SKM-1 treated with dmso at 0.1 percent for 144 hours (cell line): ENCODE results near the gene RBBP7.

ENCODE experiments used
- DNase-seq: peaks from one replicate; lab custom pipeline; 2025; ENCODE audit not compliant: unreplicated experiment; lab: John Stamatoyannopoulos, UW

Gene RBBP7

DNA sequence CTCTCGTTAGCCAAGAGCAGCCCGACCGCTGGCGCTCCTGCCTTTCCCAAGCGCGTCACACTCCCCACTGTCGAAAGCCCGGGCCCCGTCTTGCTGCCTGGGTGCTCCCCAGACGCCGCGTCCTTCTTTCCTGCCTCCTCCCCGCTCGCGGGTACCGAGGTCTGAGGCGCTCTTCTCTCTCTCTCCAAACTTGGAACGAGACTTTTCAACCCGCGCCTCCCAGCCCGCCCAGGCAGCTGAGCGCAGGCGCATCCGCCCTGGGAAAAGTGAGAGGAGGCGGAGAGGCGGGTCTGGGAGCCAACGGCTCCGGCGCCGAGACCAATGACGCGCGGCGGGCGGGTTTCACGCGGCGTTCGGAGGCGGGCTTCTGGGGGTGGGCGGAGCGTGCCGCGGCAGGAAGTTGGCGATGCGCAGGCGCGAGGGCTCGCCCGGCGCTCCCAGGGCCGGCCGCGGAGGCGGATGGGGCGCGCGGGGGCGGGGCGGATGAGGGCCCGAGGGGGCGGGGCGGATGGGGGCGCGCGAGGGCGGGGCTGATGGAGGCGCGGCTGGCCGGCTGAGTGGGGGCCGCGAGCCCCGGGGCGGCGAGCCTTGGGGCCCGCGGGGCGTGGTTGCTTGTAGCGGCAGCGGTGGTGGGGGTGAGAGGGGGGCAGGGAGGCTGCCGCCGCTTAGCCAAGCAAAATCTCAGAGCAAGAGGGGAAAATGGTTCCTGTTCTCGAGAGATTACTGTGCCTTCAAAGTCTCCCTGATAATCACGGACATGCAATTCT lies at the start of gene RBBP7:
RBBP7 (minus strand) TSS at position 268 of the 767 bp plus-strand sequence. CDS start 309 bp downstream, outside the sequence.
- peak; percentile 78 for DNase-seq

DNA sequence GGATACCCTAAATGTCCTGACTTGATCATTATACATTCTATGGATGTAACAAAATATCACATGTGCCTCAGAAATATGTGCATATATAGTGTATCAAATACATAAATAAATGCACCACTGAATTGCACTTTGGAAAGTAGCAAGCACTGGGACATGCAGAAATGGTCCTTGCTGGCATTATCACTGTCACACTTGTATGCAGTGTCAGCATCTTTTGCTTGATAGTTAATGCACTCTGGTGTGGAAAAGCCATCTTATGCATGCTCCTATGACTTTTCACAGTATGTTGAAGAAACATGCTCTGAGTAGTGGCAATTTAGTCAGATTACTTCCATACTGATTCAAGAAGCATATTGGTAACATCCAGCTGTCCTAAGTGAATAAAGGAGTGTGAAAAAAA lies 48.8 kb upstream of the RBBP7 start:
- no peak for DNase-seq

DNA sequence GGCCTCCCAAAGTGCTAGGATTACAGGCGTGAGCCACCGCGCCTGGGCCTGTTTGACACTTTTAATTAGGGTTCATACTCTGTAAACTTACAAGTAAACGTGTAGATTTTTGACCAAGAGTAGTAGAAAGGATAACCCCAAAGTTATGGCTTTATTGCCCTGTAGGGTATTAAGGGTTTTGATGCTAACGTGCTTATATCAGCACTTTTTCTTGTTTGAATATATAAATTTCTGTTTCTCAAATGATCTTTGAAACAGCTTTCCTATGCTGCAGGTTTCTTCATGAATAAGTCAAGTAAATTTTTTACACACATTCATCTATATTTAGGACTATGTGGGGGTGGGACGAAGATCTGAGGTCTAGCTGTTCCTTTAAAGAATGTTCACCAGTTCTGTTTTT lies 47.0 kb upstream of the RBBP7 start:
- no peak for DNase-seq

- DNase-seq, result no peak
These were observed 46.4 kb upstream of the RBBP7 start for GRCh38 chrX:16916561-16916960.

GRCh38 chrX:16914058-16914457 lies 43.9 kb upstream of the RBBP7 start:
- peak; percentile 79 for DNase-seq

DNA sequence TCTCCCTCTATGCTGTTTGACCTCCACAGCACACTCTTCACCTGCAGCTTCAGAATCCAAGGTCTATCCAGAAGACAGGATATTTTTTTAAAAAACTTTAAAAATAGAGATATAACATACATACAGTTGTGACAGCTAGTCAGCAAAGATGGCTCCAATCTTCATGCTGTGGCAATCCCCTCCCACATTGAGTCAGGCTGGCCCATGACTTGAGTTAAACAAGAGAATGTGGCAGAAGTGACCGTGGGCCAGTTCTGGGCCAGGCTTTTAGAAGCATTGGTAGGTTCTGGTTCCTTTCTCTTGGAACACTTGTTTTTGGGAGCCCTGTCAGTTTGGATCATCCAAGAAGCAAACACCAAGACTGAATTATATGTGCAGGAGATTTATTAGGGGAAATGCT lies 40.2 kb upstream of the RBBP7 start:
- DNase-seq, result no peak

DNA sequence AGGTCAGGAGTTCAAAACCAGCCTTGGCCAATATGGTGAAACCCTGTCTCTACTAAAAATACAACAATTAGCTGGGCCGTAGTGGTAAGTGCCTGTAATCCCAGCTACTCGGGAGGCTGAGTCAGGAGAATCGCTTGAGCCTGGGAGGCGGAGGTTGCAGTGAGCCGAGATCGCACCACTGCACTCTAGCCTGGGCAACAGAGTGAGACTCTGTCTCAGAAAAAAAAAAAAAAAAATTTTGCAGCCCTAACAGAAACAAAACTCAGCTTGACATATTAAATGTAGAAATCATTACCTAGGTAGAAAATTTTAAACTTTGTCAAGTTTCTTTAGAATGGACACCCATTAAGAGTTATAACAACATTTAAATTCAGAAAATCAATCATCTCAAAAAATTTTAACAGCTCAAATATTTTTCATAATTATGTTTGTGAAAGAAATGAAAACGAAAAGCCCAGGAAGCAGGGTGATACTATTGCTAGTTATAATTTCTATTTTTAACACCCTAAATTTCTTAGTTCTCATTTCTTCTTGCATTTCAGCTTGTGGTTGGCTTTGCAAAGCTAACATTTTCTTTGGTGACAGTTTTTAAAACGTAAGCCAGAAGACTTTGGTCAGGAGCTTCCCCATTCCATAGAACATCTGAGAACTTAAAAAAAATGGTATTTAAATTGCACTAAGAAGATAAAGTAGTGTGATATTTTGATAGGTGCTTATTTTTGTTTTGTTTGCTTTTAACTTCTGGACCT lies 33.3 kb upstream of the RBBP7 start:
- DNase-seq, result peak; percentile 47

GRCh38 chrX:16897445-16897844 lies 27.3 kb upstream of the RBBP7 start:
- DNase-seq, result no peak

DNA sequence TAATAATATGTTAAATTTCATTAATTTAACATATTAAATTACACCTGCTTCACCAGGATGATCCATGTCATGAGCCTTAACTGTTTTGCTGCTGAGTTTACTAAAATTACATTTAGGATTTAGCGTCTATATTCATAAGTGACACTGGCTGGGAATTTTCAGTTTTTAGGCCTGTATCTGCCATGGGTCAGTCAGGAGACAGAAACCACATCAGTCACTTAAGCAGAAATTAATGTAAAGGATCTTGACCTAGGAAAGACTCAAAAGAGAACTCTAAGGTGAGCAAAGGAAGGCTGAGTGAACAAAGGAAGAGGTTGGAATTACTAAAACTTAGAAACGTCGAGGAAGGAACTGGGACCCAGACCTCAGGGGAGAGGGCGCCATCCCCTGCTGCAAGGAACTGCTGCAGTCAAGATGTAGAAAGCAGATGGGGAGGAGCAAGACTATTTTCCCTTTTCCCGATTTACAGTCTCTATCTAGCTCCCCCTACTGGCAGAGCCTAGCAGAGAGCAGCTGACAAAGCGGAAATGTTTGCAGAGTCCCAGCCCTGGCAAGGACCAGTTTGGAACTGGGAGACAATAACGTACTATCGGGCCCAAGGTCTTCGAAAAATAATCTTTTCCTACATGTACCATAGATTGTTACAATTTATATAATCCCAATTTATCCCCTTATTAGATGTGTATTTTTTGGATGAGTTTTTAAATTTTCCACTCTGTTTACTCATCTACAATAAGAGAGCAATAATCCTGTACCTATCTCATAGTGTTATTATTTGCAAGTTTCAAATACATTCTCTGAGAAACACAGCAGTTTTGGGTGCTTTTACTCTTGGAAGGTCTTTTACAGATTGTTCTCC lies 22.6 kb upstream of the RBBP7 start:
- peak; percentile 70 for DNase-seq

DNA sequence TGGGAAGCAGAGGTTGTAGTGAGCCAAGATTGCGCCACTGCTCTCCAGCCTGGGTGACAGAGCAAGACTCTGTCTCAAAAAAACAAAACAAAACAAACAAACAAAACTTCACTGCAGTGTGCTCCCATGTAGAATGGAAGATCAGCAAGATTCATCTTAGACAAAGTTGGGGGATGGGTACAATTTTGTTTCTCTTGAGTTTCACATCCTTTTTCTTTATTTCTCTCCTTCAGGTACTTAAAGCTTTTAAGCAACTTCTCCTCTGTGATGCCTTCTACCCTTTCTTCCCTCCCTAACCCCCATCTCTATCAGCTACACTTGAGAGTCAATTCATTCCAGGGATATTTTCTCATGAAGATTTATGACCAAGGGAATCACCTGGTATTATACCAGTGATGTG lies 15.5 kb upstream of the RBBP7 start:
- DNase-seq, result peak; percentile 8

- no peak for DNase-seq
These were observed 13.3 kb upstream of the RBBP7 start for GRCh38 chrX:16883487-16883804.

DNA sequence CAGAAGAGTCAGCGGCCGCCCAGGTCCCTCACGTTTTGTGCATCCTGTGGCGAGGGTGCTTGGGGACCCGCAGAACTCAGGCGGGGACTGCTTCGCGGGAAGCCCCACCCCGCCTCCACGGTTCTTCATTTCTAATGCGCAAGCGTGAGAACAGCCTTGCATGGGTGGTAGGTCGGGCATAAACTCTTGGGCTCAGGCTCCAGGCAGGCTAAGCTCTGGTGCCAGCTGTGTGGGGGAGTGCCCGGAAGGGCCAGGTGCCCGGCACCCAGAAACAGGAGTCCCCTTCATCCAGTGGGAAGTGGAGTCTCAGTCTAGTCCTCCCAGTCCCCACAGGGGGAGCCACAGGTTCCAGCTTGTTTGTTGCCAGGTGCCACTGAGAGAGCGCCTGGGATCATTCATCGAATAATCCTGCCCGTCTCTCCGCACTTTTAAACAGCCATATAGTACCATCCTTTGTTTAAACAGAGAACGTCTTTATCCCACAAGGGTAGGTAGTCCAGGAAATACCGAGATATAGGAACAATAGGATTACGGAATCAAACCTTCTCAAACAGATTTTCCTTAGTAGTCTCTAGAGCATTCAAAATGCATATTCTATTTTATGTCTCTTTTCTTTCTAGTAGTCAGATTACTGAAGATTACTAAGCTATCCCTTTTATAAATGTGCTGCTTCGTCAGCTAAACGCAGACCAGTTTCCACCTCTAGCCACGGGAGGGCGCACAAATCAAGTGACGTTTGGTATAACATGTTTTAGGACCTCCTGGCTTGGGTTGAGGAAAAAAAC lies 12.7 kb upstream of the RBBP7 start:
- peak; percentile 40 for DNase-seq

DNA sequence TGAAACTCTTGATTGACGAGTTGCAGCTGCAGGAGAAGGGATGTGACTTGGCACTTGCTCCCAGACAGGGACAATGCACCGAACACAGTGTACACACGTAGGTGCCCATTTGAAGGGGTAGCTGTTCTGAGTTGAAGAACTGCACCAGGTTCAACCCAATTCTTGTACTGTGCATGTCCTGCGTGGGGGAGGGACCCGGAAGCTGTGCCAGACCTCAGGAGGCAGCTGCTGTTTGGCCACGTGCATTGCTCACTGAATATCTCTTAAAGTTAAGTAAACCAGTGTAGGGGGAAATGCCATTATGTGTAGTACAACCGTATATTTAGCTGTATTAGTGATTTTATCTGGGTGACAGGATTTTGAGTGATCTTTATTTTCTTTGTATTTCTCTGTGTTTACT lies 12.0 kb upstream of the RBBP7 start:
- DNase-seq, result no peak

- DNase-seq, result no peak
These were observed 6.5 kb upstream of the RBBP7 start for GRCh38 chrX:16876696-16877095.

DNA sequence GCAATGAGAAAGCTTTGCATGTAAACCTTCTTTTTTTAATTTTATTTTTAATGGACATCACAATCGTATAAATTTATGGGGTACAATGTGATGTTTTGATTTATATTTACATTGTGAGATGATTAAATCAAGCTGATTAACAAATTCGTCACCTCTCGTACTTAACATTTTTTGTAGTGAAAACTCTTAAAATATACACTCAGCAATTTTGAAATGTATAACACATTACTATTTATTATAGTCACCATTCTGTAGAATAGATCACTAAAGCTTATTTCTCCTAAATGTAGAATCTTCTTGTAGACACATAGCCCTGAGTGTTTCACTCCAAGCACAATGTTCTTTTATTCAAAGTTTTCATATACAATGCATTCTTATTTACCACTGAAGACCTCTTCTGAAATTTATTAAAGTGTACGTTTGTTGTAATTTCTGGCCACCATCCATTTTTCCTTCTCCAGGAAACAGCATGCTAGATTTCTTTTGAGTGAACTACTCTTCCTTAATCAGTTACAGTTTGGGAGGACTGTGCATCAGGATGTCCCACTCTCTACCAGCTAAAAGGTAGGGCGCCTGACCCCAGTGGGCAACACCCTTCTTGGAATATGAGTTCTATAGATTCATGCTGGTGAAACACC lies 4.4 kb upstream of the RBBP7 start:
- no peak for DNase-seq

DNA sequence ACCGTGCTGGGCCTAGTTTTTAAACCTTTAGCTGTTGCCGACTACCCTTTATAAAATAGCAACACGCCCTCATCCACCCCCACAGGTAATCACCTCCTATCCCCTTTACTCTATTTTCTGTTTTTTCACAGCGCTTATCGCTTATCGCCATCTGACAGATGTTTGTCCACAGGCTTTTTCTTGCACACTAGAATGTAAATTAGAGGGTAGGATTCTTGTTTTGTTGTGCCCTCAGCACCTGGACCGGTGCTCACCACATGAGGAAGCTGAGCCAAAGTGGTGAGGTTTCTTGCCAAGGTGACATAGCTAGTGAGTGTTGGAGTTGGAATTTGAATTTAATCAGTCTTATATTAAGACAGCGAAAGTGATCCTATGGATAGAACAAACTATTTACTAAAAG lies 2.9 kb upstream of the RBBP7 start:
- no peak for DNase-seq

DNA sequence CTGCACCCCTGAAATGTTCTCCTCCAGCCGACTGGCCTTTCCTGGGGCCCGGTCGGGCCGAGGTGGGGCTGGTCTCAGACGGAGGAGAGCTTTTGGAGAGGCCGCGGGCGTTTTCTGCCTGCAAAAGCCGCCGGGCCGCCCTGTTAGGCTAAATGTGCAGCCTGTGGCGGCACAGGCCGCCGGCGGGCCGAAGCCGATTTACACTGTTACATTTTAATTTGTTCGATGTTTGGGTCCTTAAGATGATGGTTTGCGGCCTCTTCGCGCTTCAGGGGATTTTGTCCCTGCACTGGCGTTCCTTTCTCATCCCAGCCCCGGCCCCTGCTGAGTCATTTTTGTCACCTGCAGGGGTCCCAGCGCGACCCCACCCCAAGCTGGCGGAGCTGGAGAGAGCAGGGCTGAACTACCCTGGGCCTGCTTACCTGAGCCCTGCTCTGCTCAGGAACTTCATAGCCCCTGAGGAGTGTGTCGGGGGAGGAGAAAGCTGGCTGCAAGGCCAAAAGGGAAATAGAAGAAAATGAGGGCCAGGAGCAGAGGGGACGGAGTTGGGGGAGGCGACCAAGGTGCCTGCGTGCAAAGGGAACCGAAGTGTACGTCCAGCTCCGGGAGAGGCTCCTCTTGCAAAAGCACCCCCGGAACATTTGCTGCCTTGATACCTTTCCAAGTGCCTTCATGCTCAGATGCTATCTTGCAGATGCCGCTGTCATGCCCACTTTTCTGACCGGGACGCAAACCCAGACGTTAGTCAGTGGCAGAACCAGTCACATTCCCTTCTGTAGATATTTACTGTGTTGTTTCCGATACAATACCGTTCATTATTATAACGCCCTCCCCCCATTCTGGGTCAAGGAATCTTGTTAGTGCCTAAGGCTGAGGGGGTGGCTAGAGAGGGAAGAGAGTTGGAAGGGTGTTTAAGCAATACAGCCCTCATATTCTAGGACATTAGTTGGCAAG lies 977 bp upstream of the RBBP7 start:
- DNase-seq, result no peak

- no peak for DNase-seq
These were observed 618 bp downstream of the RBBP7 start for GRCh38 chrX:16869393-16870094.

- DNase-seq, result no peak
These were observed 1.2 kb downstream of the RBBP7 start for GRCh38 chrX:16868920-16869319.
